ENCODE data around the gene DNAJC1.

- TF ChIP-seq, protein P1, sequence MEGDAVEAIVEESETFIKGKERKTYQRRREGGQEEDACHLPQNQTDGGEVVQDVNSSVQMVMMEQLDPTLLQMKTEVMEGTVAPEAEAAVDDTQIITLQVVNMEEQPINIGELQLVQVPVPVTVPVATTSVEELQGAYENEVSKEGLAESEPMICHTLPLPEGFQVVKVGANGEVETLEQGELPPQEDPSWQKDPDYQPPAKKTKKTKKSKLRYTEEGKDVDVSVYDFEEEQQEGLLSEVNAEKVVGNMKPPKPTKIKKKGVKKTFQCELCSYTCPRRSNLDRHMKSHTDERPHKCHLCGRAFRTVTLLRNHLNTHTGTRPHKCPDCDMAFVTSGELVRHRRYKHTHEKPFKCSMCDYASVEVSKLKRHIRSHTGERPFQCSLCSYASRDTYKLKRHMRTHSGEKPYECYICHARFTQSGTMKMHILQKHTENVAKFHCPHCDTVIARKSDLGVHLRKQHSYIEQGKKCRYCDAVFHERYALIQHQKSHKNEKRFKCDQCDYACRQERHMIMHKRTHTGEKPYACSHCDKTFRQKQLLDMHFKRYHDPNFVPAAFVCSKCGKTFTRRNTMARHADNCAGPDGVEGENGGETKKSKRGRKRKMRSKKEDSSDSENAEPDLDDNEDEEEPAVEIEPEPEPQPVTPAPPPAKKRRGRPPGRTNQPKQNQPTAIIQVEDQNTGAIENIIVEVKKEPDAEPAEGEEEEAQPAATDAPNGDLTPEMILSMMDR (IDR thresholded peaks at IDR 0.05; ENCODE audit: insufficient read depth, low read length, poor library complexity, severe bottlenecking), result no peak
- no peak for TF ChIP-seq EZH2phosphoT487 (conservative IDR thresholded peaks at IDR 0.05; ENCODE audit: low read length)
These were observed 74.5 kb downstream of the DNAJC1 start for GRCh38 chr10:21929070-21929469.
